WI38 (cell line): ENCODE results near the gene SUN5.
"Not testable (repeated sequence)": the region's sequence is repeated elsewhere in the genome, so short reads cannot be mapped to it uniquely, and the experiment has no call there.

Experiments used
- H3K4me3 ChIP-seq: 2 replicates; pipeline ENCODE4 v1.5.1; 2011; ENCODE audit warnings: low read depth, mild to moderate bottlenecking, control low read depth, low read length
- TF ChIP-seq, protein P1 (sequence below): IDR thresholded peaks from 2 replicates; pipeline ENCODE4 v1.5.1; 2012; ENCODE audit warnings: low read depth, mild to moderate bottlenecking, control low read depth, low read length

Gene SUN5

DNA sequence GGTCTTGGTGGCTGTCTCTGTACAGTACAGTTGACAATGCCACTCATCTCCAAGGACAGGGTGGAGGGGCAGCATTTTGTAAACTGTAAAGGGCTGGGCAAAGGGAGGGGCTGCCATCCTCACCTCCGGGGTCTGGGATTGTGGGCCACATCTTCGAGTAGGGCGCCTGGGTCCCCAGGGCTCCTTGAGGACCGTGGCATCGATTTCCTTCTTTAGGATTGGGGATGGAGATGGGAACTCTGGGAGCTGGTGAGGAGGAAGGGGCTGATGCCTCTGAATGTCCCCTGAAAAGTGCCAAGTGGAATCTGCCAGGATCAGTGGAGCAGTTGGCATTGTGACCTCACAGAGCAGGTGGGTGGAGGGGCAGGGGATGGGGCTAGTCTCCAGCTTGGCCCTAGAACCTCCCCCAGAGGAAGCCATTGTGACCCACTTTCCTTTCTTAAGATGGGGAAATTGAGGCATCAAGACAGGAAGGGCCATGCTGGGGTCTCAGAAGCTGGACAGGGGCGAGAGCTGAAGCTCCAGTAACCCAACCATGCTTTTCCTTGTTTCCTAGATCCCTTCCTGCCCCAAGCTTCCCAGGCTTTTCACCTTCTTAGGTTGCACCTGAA lies at the start of gene SUN5:
TSS of gene SUN5 (minus strand) at position 293 of the 611 bp plus-strand sequence. CDS start at position 200, 93 bp downstream.
- no peak within 1 kb of the TSS for H3K4me3 ChIP-seq
- TF ChIP-seq, protein P1, sequence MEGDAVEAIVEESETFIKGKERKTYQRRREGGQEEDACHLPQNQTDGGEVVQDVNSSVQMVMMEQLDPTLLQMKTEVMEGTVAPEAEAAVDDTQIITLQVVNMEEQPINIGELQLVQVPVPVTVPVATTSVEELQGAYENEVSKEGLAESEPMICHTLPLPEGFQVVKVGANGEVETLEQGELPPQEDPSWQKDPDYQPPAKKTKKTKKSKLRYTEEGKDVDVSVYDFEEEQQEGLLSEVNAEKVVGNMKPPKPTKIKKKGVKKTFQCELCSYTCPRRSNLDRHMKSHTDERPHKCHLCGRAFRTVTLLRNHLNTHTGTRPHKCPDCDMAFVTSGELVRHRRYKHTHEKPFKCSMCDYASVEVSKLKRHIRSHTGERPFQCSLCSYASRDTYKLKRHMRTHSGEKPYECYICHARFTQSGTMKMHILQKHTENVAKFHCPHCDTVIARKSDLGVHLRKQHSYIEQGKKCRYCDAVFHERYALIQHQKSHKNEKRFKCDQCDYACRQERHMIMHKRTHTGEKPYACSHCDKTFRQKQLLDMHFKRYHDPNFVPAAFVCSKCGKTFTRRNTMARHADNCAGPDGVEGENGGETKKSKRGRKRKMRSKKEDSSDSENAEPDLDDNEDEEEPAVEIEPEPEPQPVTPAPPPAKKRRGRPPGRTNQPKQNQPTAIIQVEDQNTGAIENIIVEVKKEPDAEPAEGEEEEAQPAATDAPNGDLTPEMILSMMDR: no peak

DNA sequence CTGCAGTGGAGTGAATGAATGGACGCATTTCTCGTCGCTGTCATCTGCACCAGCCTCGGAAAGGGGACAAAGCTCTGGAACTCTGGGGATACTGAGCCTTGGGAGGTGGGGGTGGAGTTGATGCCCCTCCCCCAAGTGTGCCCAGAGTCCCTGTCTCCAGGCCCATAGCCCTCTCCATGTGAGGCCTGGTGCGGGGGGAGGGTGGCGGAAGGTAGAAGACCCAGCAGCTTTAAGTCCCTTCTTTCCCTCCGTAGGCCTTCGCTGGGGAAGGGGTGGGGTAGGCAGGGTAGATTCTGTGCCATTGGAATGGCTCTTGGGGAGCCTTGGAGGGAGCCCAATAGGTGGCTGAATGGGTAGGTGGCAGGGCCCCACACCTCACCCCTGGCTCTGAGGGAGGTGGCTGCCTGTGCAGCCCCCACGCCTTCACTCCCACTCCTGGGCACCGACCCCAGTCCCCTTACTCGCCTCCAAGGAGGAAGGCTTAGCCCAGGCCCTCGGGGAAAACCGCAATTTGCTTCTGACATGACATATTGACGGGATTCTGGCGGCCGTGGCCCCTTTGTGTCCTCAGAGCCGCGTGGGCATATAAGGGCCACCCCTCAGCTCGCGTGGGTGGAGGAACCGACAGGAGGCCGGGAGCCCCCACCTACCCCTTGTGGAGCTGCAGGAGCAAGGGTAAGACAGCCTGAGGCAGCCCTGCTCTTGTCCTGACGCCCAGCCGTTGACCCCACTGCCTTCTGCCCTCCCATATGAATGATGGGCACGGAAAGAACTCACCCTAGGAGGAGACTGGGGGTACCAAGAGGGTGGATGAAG lies 49.3 kb upstream of the SUN5 start, which contains the start of gene BPIFB3:
TSS of gene BPIFB3 (plus strand) at position 613 of the 816 bp plus-strand sequence. CDS start 1,533 bp downstream, outside the sequence.
- no peak within 1 kb of the TSS for H3K4me3 ChIP-seq
- TF ChIP-seq, protein P1: no peak

DNA sequence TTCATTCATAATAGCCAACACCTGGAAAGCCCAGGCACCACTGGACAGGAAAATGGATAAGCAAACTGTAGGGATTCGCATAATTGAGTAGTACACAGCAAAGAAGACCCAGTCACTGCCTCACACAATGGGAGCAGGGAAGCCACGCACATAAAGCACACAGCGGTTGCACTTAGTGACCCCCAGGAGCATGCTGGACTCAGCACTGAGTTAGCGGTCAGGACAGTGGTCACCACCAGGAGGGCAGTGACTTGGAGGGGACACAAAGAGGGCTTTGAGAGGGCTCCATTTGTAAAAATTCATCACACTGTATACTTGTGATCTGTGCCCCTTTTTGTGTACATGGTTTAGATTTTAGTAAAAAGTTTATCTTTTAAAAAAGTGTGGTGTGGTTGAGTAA lies 47.1 kb upstream of the SUN5 start:
- TF ChIP-seq, protein P1: no peak
- no peak overlapping the region for H3K4me3 ChIP-seq

GRCh38 chr20:33046412-33046811 lies 42.2 kb upstream of the SUN5 start:
- TF ChIP-seq, protein P1: no peak

DNA sequence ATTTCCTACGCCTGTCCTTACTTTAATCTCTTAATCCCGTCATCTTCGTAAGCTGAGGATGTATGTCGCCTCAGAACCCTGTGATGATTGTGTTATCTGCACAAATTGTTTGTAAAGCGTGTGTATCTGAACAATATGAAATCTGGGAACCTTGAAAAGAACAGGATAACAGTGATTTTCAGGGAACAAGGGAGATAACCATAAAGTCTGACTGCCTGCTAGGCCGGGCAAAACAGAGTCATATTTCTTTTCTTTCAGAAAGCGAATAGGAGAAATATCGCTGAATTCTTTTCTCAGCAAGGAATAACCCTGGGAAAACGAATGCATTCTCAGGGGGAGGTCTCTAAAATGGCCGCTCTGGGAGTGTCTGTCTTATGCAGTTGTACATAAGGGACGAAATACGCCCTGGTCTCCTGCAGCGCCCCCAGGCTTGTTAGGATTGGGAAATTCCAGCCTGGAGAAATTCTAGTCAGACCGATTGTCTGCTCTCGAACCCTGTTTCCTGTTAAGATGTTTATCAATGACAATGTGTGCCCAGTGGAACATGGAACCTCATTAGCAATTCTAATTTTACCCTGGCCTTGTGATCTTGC lies 41.0 kb upstream of the SUN5 start:
- H3K4me3 ChIP-seq: not testable (repeated sequence)

More at GRCh38 chr20:33046412-33046811, 42.2 kb upstream of the SUN5 start:
- H3K4me3 ChIP-seq: no peak overlapping the region

- no peak overlapping the region for H3K4me3 ChIP-seq
- TF ChIP-seq, protein P1: no peak
These were observed 39.5 kb upstream of the SUN5 start for GRCh38 chr20:33043731-33044181.

- H3K4me3 ChIP-seq: no peak overlapping the region
- TF ChIP-seq, protein P1: no peak
These were observed 38.9 kb upstream of the SUN5 start for GRCh38 chr20:33042983-33043730.
